Measurements from ENCODE around the gene PTK6. TPM values are rescaled to one million over a fixed set of nuclear protein-coding genes. Genes with fewer than 3 reads are reported as not detected.
"Not testable (repeated sequence)": the region's sequence is repeated elsewhere in the genome, so short reads cannot be mapped to it uniquely, and the experiment has no call there.

Gene PTK6
- total RNA-seq, 1 donor from 2014 or later, result under 0.01 TPM

DNA sequence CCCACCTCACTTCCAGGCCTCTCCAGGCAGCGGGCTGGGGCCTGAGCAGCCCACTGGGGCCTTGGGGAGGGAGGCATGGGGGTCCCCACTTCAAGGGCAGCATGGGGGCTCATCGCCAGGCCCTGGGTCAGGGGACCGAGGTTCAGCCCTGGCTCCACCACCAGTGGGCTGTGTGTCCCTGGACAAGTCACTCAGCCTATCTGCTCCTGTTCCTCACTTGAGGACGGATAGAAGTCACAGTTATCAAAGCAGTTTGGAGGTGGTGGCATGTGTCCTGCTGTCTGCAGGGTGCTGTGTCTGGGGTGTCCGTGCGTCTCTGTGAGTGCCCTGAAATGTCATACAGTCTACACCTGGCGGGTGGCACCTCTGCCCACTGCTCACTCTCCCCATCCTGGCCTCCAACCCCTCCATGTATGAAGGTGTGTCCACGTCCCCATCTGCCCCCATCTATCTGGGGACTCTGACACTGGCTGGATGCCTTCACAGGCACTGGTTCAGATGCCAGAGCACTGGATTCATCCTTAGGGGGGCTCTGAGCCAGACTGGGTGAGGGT is 41.9 kb downstream of the PTK6 start:
- DNase-seq (ENCODE audit: low read depth in 2 of 2), result no peak

DNA sequence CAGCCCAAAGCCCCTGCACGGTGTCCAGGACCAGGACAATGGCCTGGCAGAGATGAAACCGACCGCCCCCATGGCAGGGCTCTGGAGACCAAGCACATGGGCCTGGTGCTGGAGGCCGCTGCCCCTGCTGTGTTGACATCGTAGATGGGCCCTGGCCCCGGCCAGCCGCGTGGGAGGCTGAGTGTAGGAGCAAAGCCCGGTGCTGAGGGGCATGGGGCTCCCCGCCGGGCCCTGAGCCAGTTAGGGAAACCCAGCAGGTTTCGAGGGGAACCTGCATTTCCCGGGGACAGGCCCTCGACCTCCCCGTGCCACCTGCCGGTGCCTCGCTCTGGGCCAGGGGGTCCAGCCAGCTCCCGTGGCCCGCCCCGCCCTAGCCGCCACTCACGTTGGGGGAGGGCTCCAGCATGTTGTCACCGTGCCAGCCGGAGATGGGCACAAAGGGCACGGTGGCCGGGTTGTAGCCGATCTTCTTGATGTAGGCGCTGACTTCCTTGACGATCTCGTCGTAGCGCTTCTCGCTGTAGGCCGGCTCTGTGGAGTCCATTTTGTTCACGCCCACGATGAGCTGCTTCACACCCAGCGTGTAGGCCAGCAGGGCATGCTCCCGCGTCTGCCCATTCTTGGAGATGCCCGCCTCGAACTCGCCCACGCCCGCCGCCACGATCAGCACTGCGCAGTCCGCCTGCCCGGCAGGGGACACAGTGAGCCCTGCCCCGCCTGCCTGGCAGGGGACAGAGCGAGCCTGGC is 42.6 kb downstream of the PTK6 start:
- DNase-seq (ENCODE audit: low read depth in 2 of 2), result no peak

DNA sequence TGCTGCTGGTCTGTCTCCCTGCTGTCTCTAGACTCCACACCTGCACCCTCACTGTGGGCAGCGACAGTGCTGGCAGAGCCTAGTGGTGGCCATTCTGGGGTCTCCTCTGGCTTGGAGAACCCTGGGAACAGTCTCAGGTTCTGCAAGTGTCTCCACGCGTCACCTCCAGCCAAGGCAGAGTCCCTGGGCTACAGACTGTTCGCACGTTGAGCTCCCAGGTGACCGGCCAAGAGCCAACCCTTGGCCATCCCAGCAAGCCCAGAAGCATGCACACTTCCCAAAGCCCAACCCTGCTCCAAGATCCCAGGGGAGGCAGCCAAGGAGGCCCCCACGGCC is 43.1 kb downstream of the PTK6 start:
- no peak for DNase-seq (ENCODE audit: low read depth in 2 of 2)

DNA sequence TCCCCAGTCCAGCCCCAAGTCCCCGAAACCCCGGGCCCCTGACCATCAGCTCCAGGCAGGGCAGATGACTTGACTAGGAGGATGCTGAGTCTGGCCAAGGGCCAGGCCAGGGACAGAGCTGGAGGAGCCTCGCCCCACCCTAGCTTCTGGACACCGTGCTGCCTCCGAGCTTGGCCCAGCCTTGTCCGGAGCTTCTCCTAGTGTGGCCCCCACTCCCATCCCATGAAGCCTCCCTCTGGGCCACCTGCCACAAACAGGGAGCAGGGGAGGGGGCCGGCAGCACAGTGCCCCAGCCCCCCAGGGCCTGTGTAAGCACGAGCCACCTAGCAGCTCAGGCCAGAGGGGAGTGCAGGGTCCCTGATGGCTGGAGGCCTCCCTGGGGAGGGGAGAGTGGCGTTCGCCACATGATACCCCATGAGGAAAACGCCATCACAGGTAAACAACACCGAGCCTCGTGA is 43.6 kb downstream of the PTK6 start:
- no peak for DNase-seq (ENCODE audit: low read depth in 2 of 2)

DNA sequence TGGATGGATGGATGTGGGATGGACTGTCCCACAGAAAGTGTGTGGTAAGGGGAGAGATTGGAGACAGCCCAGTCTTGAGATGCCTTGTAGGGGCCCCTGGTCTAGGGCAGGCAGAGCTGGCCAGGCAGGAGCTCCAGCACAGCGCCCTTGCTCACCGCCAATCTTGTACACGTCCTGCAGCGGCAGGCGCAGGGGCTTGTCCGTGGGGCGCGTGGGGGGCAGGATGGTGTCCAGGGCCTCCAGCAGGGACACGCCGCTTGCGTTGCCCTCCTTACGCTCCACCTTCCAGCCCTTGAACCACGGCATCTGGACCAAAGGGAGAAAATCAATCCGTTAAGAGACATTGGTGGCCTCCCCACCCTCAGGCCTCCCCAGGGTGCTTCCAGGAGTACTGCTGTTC is 44.2 kb downstream of the PTK6 start:
- DNase-seq (ENCODE audit: low read depth in 2 of 2), result no peak

DNA sequence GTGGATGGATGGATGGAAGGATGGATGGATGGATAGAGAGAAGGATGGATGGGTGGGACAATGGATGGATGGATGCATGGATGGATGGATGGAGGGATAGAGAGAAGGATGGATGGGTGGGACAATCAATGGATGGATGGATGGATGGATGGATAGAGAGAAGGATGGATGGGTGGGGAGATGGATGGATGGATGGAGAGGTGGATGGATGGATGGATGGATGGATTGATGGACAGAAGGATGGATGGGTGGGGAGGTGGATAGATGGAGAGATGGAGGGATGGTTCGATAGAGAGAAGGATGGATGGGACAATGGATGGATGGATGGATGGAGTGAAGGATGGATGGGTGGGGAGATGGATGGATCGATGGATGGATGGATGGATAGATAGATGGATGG is 44.7 kb downstream of the PTK6 start:
- DNase-seq (ENCODE audit: low read depth in 2 of 2), result no peak

DNA sequence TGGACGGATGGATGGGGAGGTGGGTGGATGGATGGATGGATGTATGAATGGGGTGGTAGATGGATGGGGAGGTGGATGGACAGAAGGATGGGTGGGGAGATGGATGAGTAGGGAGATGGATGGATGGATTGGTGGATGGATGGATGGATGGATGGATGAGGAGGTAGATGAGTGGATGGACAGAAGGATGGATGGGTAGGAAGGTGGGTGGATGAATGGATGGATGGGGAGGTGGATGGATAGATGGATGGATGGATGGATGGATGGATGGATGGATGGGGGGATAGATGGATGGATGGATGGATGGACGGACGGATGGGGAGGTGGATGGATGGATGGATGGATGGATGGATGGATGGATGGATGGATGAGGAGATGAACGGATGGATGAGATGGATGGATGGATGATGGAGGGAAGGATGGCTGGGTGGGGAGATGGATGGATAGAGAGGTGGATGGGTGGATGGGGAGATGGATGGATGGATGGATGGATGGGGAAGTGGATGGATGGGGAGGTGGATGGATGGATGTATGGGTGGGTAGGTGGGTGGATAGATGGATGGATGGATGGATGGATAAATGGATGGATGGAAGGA is 45.4 kb downstream of the PTK6 start:
- DNase-seq (ENCODE audit: low read depth in 2 of 2), result no peak

DNA sequence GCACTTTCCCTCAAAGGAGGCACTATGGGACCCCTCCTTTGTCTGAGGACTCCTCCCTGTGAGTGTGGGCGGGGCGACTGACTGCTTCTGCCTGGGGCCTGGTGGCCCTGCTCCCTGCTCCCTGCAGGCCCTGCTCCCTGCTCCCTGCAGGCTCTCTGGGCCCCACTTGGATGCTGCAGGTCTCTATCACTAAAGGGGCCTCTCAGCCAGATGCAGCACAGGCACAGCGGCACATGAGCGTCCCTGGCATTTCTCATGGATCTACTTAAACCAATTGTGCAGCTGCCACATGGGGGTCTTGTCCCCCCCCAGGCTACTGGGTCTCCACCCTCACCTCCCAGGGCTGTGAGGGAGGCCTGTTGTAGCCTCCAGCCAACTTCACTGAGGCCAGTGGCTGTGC is 46.1 kb downstream of the PTK6 start:
- no peak for DNase-seq (ENCODE audit: low read depth in 2 of 2)

DNA sequence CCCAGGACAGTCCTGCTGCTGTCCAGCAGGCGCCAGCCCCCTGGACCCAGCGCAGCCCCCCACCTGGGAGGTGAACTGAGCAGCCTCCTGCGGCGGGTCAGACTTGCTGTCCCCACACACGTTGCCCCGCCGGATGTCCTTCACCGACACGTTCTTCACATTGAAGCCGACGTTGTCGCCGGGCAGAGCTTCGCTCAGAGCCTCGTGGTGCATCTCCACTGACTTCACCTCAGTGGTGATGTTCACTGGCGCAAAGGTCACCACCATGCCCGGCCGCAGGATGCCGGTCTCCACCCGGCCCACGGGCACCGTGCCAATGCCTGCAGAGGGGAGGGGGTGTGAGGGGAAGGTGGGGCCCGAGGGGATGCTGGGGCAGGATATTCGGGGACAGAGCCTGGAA is 46.8 kb downstream of the PTK6 start:
- DNase-seq (ENCODE audit: low read depth in 2 of 2), result no peak

DNA sequence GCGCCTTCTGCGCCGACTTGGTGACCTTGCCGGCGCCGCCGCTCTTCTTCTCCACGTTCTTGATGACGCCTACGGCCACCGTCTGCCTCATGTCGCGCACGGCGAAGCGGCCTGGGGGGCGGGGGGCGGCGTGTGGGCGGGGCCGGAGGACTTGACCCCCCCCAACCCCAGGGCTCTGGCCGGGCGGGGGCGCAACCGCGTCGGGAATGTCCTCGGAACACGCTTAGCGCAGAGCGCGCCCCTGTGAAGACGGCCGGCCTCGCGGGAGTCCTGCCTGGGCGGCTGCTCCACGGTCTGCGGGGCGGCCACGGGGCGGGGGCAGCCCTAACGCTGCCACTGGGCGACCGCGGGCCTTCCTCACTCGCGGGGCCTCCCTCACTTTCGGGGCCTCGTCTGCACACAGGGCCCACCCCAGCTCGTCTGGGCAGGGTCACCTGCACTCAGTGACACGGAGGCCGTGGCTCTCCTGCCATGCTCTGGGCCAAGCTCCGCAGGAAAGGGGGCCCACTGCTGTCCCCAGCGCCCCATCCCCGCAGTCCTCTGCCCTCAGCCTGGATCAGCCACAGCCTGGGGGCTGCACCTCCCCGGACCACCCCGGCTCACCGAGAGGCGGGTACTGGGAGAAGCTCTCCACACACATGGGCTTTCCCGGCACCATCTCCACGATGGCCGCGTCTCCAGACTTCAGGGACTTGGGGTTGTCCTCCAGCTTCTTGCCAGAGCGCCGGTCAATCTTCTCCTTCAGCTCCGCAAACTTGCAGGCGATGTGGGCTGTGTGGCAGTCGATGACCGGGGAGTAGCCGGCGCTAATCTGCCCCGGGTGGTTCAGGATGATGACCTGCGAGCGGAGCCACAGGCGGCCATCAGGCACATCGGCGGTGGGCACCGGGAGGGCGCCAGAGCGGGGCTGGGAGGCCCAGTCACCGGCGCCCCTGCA is 48.6 kb downstream of the PTK6 start:
- no peak for DNase-seq (ENCODE audit: low read depth in 2 of 2)

DNA sequence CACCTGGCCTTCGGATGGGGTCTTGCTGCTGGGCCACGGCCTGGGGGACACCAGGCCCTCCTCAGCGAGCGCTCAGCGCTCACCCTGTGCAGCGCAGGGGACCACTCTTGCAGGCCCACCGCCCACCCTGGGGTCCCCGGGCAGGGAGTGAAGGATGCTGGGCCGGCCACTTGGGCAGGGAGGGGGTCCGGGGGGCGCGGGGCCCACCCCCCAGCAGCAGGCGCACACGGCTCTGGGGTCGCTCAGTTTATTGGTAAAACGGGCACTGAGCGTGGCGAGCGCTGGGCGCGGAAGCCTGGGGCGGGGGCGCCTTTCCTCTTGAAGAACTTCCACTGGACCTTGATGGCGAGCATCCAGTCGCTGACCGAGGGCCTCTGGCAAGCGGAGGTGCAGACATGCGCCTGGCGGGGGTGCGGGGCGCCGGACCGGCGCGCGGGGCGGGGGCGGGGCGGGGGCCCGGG is 49.4 kb downstream of the PTK6 start:
- DNase-seq (ENCODE audit: low read depth in 2 of 2), result no peak

DNA sequence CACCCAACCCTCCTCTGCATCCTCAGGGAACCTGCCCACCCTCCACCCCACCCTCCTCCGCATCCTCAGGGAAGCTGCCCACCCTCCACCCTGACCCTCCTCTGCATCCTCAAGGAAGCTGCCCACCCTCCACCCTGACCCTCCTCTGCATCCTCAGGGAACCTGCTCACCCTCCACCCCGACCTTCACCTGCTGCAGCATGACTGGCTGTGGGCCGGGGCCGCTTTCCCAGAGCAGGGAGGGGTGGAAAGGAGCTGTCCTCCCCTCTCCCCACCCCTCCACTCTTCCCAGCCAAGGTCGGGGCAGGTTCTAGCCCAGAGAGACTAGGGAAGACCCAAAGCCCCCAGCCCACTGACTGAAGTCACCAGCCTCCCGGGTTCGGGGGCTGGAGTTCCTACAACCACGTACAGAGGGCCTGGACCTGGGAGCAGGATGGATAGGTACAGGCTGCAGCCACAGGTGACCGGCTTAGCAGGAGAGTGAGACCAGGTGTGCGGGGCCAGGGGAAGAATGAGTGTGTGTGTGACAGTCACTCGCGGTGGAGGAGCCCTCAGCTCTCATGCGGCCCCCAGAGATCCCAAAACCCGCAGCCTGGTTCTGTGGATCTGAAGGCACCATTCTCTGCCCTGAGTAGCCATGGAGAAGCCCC is 49.9 kb downstream of the PTK6 start:
- no peak for DNase-seq (ENCODE audit: low read depth in 2 of 2)

DNA sequence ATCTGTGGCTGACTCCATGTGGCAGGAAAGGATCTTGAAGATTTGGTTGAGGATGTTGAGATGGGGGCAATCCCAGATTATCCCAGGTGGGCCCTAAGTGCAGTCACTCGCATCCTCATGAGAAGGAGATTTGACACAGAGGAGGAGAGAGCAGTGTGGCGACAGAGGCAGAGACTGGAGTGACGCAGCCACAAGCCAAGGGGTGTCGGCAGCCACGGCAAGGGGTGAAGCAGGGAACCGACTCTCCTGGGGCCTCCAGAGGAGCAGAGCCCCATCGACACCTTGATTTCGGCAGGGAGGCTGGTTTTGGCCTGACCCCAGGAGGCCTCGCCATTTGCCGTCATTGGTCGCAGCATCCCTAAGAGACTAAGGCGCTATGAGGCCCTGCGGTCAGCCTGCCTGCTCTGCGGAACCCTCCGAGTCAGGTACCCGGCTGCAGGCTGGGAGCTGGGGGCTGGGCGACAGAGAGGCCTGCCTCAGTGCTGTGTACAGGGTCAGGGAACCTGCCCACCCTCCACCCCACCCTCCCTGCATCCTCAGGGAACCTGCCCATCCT is 50.8 kb downstream of the PTK6 start:
- no peak for DNase-seq (ENCODE audit: low read depth in 2 of 2)

DNA sequence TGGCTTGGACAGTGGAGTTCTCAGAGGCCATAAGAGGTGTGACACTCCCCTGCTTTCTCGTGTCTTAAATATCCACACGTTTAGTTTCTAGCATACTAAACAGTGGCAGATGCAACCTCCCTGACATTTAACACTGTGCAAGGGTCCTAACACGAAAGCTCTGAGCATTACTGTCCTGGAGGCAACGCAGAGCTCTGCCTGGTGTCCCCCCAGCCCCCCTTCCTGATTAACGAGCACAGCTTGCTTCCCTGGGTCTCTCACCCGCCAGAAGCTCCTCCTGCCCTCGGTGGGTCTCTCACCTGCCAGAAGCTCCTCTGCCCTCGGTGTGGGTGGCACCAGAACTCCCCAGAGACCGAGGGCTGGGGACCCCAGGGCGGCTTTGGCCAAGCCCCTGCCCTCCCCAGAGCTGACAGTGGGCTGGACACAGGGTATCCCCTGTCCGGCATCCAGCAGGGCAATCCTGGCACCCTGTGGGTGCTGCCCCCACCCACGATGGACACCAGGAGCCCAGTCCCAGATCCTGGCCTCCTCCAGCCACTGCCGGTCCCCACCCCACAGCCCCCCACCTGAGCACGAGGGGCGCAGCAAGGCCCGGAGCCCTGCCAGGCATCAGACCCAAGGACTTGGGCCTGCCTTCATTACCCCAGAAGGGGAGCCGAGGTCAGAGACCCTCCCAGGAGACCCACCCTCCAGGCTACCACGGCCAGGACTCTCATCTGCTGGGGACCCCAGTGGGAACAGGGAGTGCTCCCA is 52.3 kb downstream of the PTK6 start:
- no peak for DNase-seq (ENCODE audit: low read depth in 2 of 2)

DNA sequence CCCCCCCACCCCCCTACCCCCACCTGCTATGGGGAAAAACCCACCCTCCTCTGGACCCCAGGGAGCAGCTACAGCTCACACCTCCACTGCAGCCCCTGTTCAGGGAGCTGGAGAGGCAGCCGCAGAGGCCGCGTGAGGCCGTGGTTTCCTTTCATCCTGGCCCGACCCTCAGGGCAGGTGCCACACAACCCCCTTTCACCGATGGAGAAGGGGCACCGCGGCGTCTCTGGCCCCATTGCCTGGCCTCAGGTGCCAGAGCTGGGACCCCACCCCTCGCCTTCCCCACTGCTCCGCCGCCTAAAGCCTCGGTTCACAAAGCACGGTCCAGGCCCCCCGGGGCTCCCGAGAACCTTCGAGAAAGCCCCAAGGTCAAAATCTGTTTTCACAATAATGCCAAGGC is 52.9 kb downstream of the PTK6 start:
- no peak for DNase-seq (ENCODE audit: low read depth in 2 of 2)

DNA sequence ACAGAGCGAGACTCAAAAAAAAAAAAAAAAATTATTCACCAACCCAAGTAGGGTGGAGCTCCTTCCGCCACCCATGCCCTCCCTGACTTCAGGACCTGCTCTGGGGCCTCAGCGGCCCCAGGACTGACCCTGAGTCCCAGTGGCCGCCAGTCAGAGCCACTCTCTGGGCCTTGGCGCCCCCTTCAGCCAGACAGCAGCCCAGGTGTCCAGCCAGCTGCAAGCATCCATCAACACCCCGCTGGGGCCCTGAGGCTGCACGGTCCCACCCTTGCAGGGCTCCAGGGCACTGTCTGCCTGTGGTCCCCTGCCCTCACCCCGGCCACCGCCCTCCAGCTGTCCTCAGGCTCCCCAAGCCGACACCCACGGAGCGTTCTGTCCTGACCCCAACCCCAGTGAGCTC is 53.3 kb downstream of the PTK6 start:
- no peak for DNase-seq (ENCODE audit: low read depth in 2 of 2)

DNA sequence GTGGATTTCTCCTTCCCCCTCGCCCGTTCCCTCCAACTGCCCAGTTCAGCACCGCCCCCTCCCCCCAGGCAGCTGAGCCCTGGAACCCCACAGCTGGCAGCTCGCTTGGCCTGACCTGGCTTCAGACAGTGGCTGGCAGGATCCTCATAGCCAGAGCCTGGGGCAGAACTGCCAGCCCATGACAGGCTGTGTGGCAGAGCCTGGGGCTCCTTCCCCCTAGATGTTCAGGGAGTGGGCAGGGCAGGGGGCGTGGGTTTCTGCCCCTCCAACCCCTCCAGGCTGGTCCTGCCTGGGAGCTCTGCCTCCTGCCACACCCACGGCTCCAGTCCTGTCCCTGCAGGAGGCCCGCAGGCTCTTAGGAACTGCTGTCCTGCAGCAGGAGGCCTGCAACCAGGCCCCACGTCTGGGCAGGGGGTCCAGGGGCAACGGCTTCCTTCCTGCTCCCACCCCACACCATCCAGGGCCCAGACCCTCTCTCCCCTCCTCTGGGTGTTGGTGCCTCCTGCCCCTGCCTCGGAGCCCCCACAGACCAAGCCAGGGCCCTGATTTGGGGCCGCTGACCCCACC is 55.1 kb downstream of the PTK6 start:
- DNase-seq (ENCODE audit: low read depth in 2 of 2), result no peak

DNA sequence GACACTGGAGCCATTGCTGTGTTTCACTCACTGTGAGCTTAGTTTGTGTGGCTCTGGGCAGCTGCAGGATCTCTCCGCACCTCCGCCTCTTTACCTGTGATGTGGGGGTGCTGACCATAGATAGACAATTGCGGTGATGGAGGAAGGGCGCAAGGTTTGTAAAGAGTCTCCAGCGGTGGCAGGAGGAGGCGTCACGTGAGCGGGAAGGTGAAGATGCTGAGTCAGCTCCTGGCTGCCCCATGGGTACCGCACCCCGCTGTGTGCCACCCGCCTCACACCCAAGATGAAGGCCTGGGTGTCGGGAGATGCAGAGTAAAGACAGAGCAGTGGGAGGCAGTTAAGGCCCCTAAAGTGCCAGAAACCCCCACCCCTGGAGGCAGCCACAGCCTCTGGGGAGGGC is 55.7 kb downstream of the PTK6 start:
- no peak for DNase-seq (ENCODE audit: low read depth in 2 of 2)

DNA sequence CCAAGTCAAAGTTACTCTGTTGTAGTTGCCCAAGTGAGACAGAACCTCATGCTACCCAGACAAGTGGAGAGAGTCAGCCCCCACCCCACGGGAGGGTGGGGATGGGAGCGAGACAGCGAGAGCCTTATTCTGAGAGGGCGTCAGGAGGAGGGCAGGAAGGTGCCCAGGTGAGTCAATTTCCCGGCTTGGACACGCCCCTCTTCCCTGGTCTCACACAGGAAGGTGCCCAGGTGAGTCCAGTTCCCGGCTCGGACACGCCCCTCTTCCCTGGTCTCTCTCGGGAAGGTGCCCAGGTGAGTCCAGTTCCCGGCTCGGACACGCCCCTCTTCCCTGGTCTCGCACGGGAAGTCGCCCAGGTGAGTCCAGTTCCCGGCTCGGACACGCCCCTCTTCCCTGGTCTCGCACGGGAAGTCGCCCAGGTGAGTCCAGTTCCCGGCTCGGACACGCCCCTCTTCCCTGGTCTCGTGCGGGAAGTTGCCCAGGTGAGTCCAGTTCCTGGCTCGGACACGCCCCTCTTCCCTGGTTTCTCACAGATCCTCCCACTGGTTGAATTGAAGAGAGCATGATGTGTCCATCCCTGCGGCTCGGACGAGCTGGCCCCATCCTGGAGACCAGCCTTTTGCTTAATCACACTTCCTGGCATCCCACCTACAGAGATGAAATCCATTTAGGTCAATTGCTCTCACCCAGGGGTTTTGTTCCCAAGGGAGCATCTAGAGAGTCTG is 57.3 kb downstream of the PTK6 start:
- DNase-seq (ENCODE audit: low read depth in 2 of 2), result not testable (repeated sequence)
